GM21526 (cell line): ENCODE results near the gene SH3D19.
"Not testable (repeated sequence)": the region's sequence is repeated elsewhere in the genome, so short reads cannot be mapped to it uniquely, and the experiment has no call there.

ENCODE experiments used
- ATAC-seq: cut with Tn5 transposase; IDR thresholded peaks from one replicate; pipeline ENCODE4 v1.9.1; 2021; ENCODE audit warnings: moderate library complexity; ENCODE audit not compliant: unreplicated experiment, low FRiP score

SH3D19 gene

GRCh38 chr4:151165205-151166000, 160.0 kb downstream of the SH3D19 start:
- no peak for ATAC-seq

- ATAC-seq, result no peak
Measured at GRCh38 chr4:151163855-151164254, 161.6 kb downstream of the SH3D19 start.

- ATAC-seq, result no peak
Measured at GRCh38 chr4:151158979-151159378, 166.4 kb downstream of the SH3D19 start.

- no peak for ATAC-seq
Measured at GRCh38 chr4:151157543-151157942, 167.9 kb downstream of the SH3D19 start.

GRCh38 chr4:151153585-151153984, 171.8 kb downstream of the SH3D19 start:
- no peak for ATAC-seq

- no peak for ATAC-seq
Measured at GRCh38 chr4:151152028-151152427, 173.4 kb downstream of the SH3D19 start.

GRCh38 chr4:151150821-151151580, 174.4 kb downstream of the SH3D19 start:
- ATAC-seq, result no peak

GRCh38 chr4:151148261-151148660, 177.1 kb downstream of the SH3D19 start:
- no peak for ATAC-seq

- no peak for ATAC-seq
Measured at GRCh38 chr4:151147000-151147399, 178.4 kb downstream of the SH3D19 start.

- ATAC-seq, result no peak
Measured at GRCh38 chr4:151144329-151145072, 180.9 kb downstream of the SH3D19 start.

GRCh38 chr4:151143811-151144210, 181.6 kb downstream of the SH3D19 start:
- no peak for ATAC-seq

- ATAC-seq, result no peak
Measured at GRCh38 chr4:151143162-151143561, 182.2 kb downstream of the SH3D19 start.

- no peak for ATAC-seq
Measured at GRCh38 chr4:151142758-151143157, 182.6 kb downstream of the SH3D19 start.

GRCh38 chr4:151139814-151140213, 185.6 kb downstream of the SH3D19 start:
- ATAC-seq, result no peak

GRCh38 chr4:151136048-151136447, 189.4 kb downstream of the SH3D19 start:
- ATAC-seq, result not testable (repeated sequence)

- ATAC-seq, result no peak
Measured at GRCh38 chr4:151133311-151133710, 192.1 kb downstream of the SH3D19 start.

- ATAC-seq, result no peak
Measured at GRCh38 chr4:151129796-151130195, 195.6 kb downstream of the SH3D19 start.

GRCh38 chr4:151117371-151117962, 207.9 kb downstream of the SH3D19 start:
- ATAC-seq, result peak; percentile 92

GRCh38 chr4:151114986-151115385, 210.4 kb downstream of the SH3D19 start:
- ATAC-seq, result no peak

GRCh38 chr4:151114338-151114737, 211.1 kb downstream of the SH3D19 start:
- ATAC-seq, result no peak

- ATAC-seq, result no peak
Measured at GRCh38 chr4:151110236-151110635, 215.2 kb downstream of the SH3D19 start.
